Stimulated activated CD8-positive, alpha-beta memory T cell treated with anti-CD3 and anti-CD28 coated beads, Interleukin-2, amount 100 ng/mL, for 1 hour (primary cell): ENCODE measurements around the gene DNAAF8.
A peak's percentile ranks its signal among the peaks of the same experiment; 100 is the strongest.

Experiments
- DNase-seq, 2 donors: peaks; one replicate each; pipeline ENCODE4 v3.0.0-alpha.2; 2020; ENCODE audit warnings: low read depth in 2 of 2

The DNAAF8 gene

DNA sequence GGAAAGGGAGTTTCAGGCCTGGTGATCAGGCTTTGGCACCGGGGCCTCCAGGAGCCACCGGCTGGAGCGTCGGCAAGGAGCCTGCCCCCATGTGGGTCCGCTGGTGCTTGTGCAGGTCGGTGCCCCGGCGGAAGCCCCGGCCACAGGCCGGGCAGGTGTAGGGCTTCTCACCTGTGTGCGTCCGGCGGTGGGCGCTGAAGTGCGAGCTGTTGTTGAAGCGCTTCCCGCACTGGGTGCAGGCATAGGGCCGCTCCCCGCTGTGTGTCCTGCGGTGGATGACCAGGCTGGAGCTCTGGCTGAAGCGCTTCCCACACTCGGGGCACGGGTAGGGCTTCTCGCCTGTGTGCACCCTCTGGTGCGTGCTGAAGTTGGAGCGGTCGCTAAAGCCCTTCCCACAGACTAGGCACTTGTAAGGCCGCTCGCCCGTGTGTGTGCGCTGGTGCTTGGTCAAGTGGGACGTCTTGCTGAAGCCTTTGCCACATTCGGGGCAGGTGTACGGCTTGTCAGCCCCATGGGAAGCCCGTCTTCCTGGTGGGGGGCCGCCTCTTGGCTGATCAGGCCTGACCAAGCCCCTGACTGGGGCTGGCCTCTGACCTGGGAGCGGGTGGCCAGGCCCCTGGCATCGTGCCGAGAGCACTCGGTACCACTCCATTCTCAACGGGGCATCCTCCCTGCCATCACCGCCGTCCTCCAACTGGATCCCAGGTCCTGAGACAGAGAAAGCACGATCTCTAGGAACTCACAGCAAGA lies 18.2 kb downstream of the DNAAF8 start:
- no peak for DNase-seq

DNA sequence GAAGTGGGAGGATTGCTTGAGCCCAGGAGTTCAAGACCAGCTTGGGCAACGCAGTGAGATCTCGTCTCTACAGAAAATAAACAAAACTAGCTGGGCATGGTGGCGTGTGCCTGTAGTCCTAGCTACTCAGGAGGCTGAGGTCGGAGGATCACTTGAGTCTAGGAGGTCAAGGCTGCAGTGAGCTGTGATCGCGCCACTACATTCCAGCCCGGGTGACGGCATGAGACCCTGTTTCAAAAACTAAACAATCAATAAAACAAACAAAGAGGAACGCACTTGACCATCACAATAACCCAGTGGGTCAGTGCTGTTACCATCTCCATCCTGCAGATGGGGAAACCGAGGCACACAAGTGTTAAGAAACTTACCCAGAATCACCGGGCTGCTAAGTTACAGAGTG lies 18.9 kb downstream of the DNAAF8 start:
- no peak for DNase-seq

DNA sequence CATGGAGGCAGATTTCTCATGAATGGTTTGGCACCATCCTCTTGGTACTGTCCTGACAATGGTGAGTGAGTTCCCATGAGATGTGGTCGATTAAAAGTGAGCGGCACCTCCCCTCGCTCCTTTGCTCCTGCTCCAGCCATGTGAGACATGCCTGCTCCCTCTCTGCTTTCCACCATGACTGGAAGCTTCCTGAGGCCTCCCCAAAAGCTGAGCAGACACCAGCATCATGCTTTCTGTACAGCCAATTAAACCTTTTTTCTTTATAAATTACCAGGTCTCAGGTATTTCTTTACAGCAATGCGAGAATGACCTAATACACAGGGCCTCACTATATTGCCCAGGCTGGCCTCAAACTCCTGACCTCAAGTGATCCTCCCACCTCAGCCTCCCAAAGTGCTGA lies 20.5 kb downstream of the DNAAF8 start:
- DNase-seq = no peak

DNA sequence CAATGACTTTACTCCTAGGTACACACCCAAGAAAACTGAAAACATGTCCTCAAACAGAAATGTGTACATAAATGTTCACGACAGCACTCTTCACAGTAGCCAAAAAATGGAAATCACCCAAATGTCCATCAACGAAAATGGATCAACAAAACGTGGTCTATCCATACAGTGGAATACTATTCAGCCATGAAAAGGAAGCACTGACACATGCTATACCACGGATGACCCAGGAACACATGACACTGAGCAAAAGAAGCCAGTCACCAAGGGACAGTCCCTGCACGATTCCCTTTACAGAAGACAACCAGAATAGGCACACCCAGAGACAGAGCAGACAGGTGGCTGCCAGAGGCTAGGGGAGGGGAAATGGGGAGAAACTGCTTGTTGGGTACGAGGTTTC lies 21.4 kb downstream of the DNAAF8 start:
- no peak for DNase-seq

DNA sequence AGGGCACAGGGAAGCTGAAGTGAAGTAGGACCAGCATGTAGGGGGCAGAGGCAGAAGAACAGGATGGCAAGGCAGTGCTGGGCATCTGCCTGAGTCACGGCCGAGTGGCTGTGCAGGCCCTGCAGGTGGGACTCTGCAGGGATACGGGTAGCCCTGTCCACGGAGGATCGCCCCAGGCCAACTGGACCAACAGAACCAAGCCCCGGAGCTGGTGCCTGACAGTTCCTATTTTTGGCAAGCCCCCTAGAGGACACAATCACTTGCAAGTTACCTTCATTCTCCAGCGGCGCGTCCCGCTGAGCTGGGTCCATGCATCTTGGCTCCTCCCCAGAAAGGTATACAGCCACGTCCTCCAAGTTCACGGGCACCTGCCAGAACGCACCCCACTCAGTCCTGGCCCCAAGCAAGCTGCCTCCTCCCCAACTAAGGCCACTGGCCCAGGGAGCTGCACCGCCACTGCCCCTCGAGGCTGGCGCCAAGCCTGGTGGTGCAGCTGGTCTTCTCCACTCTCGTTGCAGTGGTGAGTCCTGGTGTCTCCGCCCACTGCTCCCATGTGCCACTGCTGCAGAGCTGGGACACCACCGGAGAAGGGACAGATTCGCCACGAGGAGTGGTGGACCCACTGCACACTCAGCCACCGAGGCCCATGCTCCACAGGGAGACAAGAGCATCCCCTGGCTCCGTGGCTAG lies 26.0 kb downstream of the DNAAF8 start:
- DNase-seq = no peak

DNA sequence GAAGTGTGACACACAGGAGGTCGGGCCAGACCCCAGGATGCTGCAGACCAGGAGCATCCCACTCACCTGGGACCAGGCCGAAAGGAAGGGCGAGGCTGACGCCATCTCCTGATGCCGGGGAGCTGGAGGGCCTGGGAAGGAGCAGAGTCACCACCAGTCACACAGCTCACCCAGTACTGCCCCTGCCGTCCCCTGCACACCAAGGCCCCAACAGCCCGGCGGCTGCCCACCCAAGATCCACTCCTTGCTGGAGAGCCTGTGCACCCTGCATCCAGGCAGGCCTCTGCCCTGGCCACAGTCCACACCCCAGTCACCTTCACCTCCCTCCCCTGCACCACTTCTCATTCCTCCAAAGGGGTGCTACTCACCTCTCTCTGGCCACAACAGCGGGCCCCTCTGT lies 27.9 kb downstream of the DNAAF8 start:
- no peak for DNase-seq

DNA sequence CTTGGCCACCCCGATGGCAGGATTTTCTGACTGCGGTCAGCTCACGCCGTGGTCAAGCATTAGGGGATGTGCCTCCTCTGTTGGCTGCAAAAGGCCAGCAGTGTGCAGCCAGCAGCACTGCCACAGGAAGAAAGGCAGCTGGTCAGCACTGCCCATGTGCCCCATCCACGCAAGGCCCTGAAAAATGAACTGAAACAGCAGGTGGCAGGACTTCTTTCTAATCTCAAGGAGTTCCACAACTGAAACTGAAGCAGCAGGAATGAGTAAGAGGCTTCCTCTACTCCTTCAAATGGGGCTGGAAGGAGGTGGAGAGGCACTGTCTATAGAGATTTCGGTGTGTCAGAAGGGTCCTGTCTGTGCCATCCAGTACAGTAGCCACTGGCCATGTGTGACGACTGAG lies 29.5 kb downstream of the DNAAF8 start:
- no peak for DNase-seq

DNA sequence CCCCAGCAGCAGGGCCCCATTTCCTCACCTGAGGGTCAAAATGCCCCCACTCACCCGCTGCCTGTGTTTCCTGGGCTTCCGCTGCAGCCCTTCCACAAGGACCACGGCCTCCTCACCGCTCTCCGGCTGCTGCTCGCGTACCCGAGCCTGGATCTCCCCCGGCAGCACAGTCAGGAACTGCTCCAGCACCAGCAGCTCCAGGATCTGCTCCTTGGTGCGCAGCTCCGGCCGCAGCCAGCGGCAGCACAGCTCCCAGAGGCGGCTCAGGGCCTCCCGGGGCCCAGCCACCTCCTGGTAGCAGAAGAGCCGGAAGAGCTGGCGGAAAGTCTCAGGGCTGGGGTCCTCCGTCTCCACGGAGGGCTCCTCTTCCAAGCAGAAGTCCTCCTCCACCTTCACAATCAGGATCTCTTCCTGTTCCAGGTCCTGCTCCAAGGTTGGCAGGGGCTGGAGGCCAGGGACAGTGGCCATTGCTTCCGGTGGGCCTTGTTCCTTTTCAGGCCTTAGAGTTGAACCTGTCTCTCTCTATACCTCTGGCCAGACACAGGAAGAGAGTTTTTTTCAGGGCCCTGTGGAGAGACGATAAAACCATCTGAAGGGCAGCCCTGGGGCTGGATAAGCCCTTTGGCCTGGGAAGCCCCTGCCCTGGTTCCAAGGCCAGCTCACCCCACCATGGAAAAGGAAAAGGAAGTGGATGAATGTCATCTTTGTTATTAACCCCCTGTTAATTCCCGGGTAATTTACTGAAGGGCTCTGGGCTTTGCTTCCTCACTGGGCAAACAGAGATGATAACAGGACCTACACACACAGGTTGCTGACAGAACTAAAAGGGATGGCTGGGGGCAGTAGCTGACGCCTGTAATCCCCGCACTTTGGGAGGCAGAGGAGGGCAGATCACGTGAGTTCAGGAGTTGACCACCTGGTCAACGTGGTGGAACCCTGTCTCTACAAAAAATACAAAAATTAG lies 31.5 kb downstream of the DNAAF8 start:
- DNase-seq = no peak

DNA sequence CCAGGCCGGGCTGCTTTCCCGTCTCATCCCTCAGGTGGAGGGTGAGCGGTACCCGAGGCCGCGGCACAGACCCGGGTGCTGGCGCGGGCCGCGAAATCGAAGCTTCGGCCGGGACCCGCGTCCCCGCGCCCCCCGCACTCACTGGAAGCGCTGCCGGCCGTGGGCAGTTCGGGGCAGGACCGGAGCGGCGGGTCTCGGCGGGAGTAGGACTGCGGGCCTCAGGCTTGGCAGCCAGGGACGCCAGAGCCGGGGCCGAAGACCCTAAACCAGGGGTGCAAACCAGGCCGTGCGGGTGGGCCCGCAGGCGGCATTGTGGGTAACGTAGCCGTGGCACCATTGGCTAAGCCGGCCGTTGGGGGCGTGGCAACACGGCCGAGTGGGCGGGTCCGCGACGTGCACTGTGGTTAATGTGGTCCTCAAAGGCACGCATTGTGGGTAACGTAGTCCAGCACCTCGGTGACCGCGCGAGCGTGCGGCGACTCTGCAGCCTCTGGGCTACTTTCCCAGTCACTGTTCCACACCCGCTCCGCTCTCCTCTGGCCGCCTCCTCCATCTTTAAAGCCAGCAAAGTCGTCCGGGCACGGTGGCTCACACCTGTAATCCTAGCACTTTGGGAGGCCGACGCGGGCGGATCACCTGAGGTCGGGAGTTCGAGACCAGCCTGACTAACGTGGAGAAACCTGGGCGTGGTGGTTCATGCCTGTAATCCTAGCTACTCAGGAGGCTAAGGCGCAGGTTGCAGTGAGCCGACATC lies 32.7 kb downstream of the DNAAF8 start, which contains the start of gene ZNF500:
TSS of gene ZNF500 (minus strand) at position 288 of the 754 bp plus-strand sequence. CDS start 1,184 bp downstream, outside the sequence.
- DNase-seq = peak; percentile 91 to 98

DNA sequence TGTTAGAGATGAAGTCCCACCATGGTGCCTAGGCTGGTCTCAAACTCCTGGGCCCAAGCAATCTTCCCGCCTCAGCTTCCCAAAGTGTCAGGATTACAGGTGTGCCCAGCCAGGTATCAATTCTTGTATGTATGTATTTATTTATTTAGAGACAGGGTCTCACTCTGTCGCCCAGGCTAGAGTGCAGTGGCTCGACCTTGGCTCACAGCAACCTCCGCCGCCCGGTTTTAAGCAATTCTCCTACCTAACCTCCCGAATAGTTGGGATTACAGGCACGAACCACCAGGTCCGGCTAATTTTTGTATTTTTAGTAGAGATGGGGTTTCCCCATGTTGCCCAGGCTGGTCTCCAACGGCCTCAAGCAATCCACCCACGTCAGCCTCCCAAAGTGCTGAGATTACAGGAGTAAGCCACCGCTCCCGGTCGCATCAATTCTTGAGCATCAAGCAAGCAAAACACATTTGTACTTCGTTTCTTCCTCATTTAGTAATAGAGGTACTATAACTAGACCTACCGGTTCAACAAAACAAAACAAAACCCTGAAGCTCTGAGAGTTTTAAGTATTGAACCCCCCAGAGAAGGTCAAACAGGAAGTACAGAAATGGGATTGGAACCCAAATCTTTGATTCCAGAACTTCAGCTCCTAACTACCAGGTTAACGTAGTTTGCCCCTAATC lies 33.7 kb downstream of the DNAAF8 start:
- no peak for DNase-seq

DNA sequence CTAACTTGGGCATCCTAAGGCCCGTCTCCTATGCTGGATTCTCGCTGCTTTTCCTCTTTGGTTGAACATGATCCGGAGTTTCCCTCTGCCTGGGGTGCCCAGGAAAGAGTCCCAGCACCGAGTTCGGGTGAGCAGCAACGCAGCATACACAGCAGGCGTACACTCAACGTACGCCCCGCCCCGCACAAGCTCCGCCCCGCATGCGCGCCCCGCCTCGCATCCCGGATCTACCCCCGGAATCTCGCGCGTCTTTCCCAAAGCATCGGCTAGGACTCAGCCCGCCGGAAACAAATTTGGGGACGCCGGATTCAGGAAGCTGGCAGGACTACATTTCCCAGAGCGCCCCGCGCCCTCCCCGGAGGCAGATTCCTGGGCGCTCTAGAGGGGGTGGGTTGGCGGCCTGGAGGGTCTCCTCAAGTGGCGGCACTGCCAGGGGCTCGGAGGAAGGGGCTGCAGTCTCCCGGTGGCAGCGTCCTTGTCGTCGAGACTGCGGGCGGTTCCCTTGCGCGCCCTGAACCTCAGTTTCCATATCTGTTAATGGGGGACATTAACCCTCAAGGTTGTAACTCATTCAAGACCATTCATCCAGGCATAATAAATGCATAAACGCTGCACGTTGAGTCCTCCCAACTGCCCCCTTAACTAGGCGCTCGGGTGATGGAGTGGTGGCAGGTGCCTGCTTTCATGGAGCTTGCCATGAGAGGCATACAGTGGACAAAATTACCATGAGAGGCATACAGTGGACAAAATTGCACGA lies 34.4 kb downstream of the DNAAF8 start:
- peak; percentile 60 to 69 for DNase-seq

DNA sequence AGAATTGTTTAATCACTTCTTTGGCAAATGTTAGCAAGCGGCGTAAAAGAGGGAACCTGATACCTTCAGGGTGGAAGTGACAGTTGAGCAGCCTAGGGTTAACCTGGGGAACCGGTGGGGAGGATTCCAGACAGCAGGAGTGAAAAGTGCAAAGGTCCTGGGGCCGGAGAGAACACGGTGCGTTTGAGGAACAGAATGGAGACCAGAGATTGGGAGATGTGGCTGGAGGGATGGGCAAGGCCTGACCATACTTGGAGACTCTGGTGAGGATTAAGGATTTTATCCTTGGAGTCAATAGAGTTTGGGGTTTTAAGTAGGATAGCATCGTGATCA lies 34.9 kb downstream of the DNAAF8 start:
- DNase-seq = no peak

DNA sequence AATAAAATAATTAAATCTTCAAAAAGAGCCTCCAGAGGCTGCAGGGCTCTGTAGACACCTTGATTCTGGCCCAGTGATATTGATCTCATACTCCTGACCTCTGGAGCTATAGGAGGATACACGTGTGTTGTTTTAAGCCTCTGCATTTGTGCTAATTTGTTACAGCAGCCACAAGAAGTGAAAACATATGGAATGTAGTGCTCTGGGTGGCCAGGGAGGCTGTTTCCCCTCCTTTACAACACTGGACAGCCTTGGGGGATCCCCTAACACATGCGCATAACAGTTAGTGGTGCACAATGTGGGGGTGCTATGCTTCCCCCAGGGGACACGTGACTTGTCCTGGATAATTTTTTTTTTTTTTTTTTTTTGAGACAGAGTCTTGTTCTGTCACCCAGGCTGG lies 37.3 kb downstream of the DNAAF8 start:
- DNase-seq = no peak

DNA sequence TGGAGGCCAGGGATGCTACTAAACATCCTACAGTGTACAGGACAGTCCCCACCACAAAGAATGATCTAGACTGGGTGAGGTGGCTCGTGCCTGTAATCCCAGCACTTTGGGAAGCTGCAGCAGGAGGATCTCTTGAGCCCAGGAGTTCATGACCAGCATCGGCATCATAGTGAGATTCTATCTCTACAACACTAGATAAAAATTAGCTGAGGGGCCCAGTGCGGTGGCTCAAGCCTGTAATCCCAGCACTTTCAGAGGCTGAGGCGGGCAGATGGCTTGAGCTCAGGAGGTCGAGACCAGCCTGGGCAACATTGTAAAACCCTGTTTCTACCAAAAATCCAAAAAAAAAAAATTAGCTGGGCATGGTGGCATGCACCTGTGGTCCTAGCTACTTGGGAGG lies 38.0 kb downstream of the DNAAF8 start:
- no peak for DNase-seq

DNA sequence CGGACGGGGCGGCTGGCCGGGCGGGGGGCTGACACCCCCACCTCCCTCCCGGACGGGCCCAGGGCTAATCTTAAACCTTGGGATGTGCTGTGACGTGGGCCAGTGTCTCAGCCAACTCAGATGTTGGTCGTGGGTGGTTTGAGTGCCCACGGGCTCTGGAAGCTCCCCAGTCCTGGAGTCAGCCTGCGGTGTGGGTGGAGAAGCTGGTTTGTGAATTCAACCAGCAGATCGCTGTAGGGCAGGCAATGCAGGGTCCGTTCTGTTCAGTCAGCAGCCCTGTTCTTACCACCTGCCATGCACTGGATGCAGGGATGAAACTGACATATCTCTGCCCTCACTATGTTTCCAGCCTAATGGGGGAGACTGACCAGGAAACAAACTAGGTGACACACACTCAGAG lies 40.7 kb downstream of the DNAAF8 start:
- DNase-seq = no peak

DNA sequence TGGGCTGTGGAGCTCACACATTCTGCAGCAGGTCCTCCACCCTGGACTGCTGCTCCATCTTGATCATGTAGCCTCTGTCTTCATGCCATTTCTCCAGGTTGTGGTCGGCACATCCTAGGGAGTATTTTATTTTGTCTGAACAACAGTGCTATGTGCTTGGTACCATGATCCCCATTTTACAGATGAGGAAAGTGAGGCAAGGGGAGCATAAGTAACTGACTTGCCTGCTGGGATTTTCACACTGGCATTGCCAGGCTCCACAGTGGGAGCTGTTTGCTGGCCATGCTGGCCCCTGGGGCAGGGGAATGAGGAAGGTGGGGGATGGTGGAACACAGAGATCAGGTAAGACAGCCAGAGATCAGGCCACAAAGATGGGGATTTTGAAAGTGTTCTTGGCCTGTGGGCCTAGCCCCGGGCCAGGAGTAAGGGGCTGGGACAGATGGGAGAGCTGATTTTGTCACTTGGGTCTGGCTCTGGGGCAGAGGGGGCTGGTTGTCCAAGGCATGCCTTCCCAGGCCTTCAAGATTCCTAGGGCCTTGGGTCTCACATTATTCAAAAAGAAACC lies 41.9 kb downstream of the DNAAF8 start:
- no peak for DNase-seq

DNA sequence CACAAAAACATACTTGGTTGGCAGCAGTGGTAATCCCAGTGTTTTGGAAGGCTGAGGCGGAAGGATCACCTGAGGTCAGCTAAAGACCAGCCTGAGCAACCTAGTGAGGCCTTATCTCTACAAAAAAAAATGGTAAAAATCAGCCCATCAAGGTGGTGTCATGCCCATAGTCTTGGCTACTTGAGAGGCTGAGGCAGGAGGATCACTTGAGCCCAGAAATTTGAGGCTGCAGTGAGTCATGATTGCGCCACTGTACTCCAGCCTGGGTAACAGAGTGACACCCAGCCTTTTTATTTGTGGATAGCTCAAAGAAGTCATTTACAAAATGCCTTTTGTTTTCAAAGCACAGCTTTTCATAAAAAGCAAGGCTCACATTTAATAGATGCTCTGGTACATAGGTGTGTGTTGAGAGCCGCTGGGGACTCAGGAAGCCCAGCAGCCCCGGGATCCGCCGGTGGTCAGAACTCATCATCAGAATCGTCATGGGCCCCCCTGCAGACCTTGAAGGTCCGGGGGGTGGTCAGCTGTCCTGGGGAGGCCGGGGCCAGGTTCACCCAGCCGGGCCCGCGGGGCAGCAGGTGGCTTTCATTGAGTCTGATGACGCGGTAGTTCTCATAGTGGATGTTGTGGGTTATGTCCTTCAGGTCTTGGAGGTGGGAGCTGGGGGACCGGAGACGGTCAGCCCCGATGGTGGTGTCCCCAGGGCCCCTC lies 43.2 kb downstream of the DNAAF8 start:
- no peak for DNase-seq

DNA sequence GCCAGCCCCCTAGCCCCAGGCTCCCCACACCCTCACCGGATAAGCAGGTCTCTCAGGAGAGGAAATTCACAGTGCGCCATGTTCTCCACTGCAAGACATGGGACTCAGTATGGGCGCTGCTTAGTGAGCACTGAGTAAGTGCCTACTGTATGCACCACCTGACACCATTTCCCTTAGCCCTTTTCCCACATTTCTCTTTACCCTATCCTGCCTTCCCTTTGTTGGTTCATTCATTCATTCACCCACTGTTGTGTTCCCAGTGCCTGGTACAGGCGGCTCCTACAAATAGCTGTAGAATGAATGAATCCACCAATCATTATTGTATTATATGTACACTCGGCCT lies 43.7 kb downstream of the DNAAF8 start:
- DNase-seq = no peak

DNA sequence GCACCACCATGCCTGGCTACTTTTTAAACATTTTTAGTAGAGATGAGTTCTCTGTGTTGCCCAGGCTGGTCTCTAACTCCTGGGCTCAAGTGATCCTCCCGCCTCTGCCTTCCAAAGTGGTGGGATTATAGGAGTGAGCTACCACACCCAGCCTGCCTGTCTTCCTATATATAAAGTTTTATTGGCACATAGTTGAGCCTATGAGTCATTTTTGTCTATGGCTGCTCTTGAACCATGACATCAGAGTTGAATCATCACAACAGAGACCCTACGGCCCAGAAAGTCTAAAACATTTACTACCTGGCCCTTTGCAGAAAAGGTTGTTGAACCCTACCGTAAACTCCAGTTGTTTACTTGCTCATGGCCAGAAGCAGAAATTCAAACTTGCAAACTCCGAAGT lies 45.9 kb downstream of the DNAAF8 start:
- no peak for DNase-seq
